Activated CD4-positive, alpha-beta T cell treated with anti-CD3 and anti-CD28 coated beads for 48 hours (primary cell): Measurements from ENCODE around the gene TRIM5.

ENCODE experiments used
- DNase-seq: peaks from one replicate; pipeline ENCODE4 v3.0.0-alpha.2; 2020

TRIM5 gene

DNA sequence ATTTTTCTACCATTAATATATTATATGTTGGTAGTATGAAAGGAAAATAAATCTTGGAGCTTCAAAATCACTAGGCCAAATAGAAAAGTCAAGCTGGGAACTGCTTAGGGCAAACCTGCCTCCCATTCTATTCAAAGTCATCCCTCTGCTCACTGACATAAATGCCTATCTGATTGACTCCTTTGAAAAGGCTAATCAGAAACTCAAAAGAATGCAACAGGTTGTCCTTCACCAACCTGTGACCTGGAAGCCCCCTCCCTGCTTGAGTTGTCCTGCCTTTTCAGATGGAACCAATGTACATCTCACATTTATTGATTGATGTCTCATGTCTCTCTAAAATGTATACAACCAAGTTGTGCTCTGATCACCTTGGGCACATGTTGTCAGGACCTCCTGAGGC, 63.3 kb downstream of the TRIM5 start:
- DNase-seq = no peak

DNA sequence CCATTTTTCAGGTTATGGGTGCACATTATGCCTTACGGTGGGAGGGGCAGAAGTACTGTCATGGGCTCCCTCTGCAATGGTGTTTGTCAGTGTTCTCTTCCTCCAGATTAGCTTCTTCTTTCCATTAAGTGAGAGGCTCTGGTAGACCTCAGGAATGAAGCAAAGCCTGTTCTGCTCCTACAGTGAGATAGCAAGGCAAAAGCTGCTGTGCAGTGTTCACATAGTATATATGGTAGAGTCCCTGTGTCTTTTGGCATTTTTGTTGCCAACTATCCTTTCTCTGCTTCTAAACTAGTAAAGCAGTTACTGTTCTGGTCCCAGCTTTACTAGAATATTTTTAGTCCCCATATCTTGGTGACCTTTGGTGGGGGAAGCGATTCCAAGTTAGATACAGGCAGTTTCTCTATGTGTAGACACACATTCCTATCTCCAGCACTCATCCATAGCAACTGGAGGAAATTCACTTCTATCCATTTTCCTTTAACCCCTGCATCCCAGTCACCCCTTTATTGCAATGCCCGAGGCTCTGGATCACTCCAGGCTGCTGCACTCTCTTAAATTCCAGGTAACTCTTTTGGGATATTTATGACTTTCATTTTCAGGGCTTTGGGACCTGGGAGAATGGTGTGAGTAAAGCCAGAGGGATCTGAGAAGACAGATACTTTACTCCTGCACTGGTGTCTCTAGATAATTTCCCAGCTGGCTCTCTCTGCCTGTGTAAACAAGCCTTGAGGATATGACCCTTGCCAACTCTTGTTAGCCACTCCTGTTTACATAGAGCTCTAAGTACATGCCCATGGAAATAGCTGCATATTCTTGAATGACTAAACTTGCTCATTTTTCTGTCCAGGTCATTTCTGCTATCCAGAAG, 64.0 kb downstream of the TRIM5 start:
- DNase-seq = no peak

DNA sequence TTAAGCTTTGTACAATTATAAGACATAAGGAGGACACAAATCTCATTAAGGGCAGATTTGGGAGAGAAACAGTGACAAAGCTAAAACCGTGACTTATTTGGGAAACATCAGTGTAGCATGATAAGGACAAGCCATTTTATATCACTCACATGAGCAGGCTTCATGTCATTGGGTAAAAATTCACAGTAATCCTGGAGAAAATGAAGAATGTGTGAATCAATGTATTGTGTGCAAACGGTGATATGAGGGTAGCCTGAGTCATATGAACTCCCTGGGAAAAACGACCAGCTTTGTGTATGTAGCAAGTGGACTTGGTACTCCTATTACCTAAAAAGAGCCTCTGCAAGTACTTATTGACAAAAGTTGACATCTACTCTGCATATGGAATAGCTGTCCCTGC, 66.1 kb downstream of the TRIM5 start:
- no peak for DNase-seq
